Activated T-helper 17 cell treated with anti-CD3 and anti-CD28 coated beads, Interleukin-2, amount 50 U/mL, for 72 hours (primary cell): ENCODE results near the gene FAM107B. TPM values are rescaled to one million over a fixed set of nuclear protein-coding genes. Genes with fewer than 3 reads are reported as not detected.
"Not testable (repeated sequence)": the region's sequence is repeated elsewhere in the genome, so short reads cannot be mapped to it uniquely, and the experiment has no call there.

Experiments used
- ATAC-seq: fragments of 150-1000 bp; cut with Tn5 transposase; replicated peaks from 2 replicates; pipeline ENCODE4 v1.10.0; 2021; ENCODE audit warnings: mild to moderate bottlenecking, moderate library complexity
- H3K27ac Mint-ChIP-seq: one replicate; pipeline ENCODE4 v1.8.0; 2022; ENCODE audit warnings: mixed read lengths
- H3K27me3 Mint-ChIP-seq: one replicate; pipeline ENCODE4 v1.8.0; 2022; ENCODE audit warnings: mixed read lengths
- H3K36me3 Mint-ChIP-seq: one replicate; pipeline ENCODE4 v1.8.0; 2022; ENCODE audit warnings: low read depth, mild to moderate bottlenecking, mixed read lengths
- H3K4me1 Mint-ChIP-seq: one replicate; pipeline ENCODE4 v1.8.0; 2022; ENCODE audit warnings: mixed read lengths
- H3K4me3 Mint-ChIP-seq: one replicate; pipeline ENCODE4 v1.8.0; 2022; ENCODE audit warnings: mild to moderate bottlenecking, mixed read lengths
- H3K9me3 Mint-ChIP-seq: one replicate; pipeline ENCODE4 v1.8.0; 2022; ENCODE audit warnings: mixed read lengths
- total RNA-seq, 2 donors: library from RNA; stranded (reverse); gene quantifications; one replicate each; pipeline ENCODE4 v1.2.3, GENCODE V29; 2022

The FAM107B gene
- total RNA-seq, 2 donors from 2014 or later, result 143 to 188 TPM

DNA sequence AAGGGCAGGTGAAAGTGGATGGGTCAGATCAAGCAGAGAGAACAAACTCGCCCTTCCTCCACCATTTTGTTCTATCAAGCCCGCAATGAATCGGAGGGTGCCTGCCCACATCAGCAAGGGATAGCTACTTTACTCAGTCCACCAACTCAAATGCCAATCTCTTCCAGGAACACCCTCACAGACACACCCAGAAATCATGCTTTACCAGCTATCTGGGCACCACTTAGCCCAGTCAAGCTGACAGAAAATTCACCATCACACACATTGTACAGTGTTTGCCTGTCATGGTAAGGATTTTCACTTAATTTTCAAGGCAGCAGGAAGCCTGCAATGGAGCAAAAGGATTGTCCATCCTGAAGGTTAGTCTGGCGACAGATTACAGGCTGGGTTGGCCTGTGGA, 75.2 kb downstream of the FAM107B start:
- Mint-ChIP-seq H3K4me1 (no peaks in the 10 kb centered on the region), H3K27ac (no peak overlapping the region)

DNA sequence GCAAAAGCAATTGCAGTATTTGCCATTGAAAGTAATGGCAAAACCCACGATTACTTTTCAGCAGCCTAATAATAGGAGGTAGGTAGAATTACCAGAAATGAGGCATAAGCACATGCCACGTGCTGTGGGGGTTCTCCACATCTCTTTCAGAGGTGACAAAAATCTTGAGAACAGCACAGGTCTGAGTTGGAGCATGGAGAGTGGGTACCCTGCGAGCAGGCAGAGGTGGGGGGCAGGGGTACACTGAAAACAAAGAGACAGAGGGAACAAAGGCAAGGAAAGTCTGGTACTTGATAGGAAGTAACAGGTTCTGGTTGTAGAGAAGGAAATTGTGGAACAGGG, 75.9 kb downstream of the FAM107B start:
- no peak for ATAC-seq
- no peaks in the 10 kb centered on the region for H3K27me3 Mint-ChIP-seq
- no peaks in the 10 kb centered on the region for H3K36me3 Mint-ChIP-seq
- H3K4me1 Mint-ChIP-seq, result no peaks in the 10 kb centered on the region
- no peaks in the 10 kb centered on the region for H3K9me3 Mint-ChIP-seq
- no peak overlapping the region for H3K27ac Mint-ChIP-seq
- H3K4me3 Mint-ChIP-seq, result no peak overlapping the region

More for the DNA sequence above, 75.2 kb downstream of the FAM107B start:
- H3K27me3 Mint-ChIP-seq, result no peaks in the 10 kb centered on the region
- no peak overlapping the region for H3K4me3 Mint-ChIP-seq
- no peak for ATAC-seq
- H3K9me3 Mint-ChIP-seq, result no peaks in the 10 kb centered on the region
- no peaks in the 10 kb centered on the region for H3K36me3 Mint-ChIP-seq

GRCh38 chr10:14698111-14698828, 76.4 kb downstream of the FAM107B start:
- Mint-ChIP-seq H3K27ac (no peak overlapping the region), H3K4me1 (no peaks in the 10 kb centered on the region), H3K36me3 (no peaks in the 10 kb centered on the region), H3K27me3 (no peaks in the 10 kb centered on the region), H3K4me3 (no peak overlapping the region), H3K9me3 (no peaks in the 10 kb centered on the region)
- ATAC-seq, result no peak

DNA sequence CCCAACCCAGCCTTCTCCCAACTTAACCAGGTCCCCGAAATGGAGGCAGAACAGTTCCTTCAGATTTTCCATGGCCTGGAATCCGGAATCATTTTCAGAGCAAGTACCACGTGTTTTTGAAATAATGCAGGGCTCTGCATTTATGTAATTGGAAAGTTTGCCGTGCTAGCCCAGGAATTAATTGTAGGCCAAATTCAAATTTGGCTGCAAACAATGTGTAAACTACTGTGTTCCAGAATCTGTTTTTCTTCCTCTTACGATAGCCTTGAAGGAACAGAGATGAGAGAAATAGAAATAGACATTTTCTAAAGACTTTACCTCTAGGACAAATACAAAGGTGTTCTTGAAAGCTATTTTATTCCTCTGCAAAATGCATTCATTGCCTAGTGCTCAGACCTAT, 77.4 kb downstream of the FAM107B start:
- H3K4me3 Mint-ChIP-seq, result no peak overlapping the region
- peaks cover 6% of the 10 kb centered on the region for H3K4me1 Mint-ChIP-seq
- no peaks in the 10 kb centered on the region for H3K9me3 Mint-ChIP-seq
- no peaks in the 10 kb centered on the region for H3K27me3 Mint-ChIP-seq
- no peaks in the 10 kb centered on the region for H3K36me3 Mint-ChIP-seq
- no peak overlapping the region for H3K27ac Mint-ChIP-seq
- no peak for ATAC-seq

GRCh38 chr10:14696821-14697220, 77.9 kb downstream of the FAM107B start:
- H3K4me3 Mint-ChIP-seq, result no peak overlapping the region
- no peaks in the 10 kb centered on the region for H3K9me3 Mint-ChIP-seq
- no peak overlapping the region for H3K27ac Mint-ChIP-seq
- peaks cover 10% of the 10 kb centered on the region for H3K4me1 Mint-ChIP-seq
- no peaks in the 10 kb centered on the region for H3K27me3 Mint-ChIP-seq
- H3K36me3 Mint-ChIP-seq, result no peaks in the 10 kb centered on the region
- ATAC-seq, result no peak

DNA sequence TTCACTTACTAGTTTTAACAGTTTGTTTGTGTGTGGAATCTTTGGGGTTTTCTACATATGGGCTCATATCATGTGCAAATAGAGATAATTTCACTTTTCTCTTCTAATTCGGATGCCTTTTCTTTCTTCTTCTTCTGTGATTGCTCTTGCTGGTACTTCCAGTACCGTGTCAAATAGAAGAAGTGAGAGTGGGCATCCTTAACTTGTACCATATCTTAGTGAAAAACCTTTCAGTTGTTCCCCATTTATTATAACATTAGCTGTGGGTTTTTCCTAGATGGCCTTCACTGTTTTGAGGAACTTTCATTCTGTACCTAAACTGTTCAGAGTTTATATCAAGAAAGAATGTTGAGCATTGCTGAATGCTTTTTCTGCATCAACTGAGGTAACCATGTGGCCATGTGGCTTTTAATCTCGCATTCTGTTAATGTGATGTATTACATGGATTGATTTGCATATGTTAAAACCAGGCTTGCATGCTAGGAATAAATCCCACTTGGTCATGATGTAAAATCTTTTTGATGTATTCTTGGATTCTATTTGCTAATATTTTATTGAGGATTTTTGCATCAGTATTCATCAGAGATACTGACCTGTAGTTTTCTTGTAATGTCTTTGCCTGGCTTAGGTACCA, 78.7 kb downstream of the FAM107B start:
- Mint-ChIP-seq H3K27me3 (no peaks in the 10 kb centered on the region), H3K9me3 (no peaks in the 10 kb centered on the region), H3K4me3 (no peak overlapping the region), H3K27ac (no peak overlapping the region), H3K4me1 (peaks cover 10% of the 10 kb centered on the region), H3K36me3 (no peaks in the 10 kb centered on the region)
- ATAC-seq, result no peak

GRCh38 chr10:14693891-14694290, 80.8 kb downstream of the FAM107B start:
- Mint-ChIP-seq H3K27me3 (no peaks in the 10 kb centered on the region), H3K36me3 (no peaks in the 10 kb centered on the region)

DNA sequence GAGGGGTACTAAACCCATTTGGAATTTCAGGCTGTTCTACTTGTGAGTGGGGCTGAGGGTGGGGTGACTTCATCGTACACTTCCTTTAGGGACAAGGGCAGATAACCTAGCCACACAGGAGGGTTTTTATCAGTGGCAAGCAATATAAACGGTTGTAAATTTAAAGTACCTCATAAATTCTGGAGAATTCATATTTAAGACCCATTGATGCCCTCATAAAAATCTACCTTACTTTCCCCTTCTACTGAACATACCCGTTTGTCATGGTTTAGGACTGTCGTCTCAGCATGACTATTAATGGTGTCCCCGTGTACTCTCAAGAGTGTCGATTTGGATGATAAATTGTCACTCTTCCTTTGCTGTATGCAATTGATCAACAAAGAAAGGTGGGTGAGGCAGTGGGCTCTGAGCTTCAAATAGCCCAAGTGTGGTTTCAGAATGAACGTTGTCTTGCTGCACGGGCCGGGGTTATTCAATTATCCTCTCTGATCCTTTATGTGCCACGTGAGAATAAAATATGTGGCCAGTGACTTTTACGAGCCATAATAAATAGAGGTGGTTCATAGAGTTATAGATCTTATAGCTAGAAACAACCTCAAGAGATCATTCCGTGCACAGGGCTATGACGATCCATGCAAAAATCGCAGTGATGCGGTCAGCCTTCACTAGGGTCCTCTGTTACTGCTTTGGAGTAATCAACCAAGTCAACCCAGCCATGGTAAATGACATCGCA, 82.2 kb downstream of the FAM107B start:
- no peaks in the 10 kb centered on the region for H3K27me3 Mint-ChIP-seq
- no peak overlapping the region for H3K27ac Mint-ChIP-seq
- H3K4me3 Mint-ChIP-seq, result no peak overlapping the region
- no peaks in the 10 kb centered on the region for H3K36me3 Mint-ChIP-seq
- H3K4me1 Mint-ChIP-seq, result peaks cover 17% of the 10 kb centered on the region
- H3K9me3 Mint-ChIP-seq, result no peaks in the 10 kb centered on the region
- peak; percentile 81 for ATAC-seq

More at GRCh38 chr10:14693891-14694290, 80.8 kb downstream of the FAM107B start:
- ATAC-seq, result no peak
- Mint-ChIP-seq H3K9me3 (no peaks in the 10 kb centered on the region), H3K27ac (no peak overlapping the region), H3K4me3 (no peak overlapping the region), H3K4me1 (peaks cover 11% of the 10 kb centered on the region)

- peaks cover 17% of the 10 kb centered on the region for H3K4me1 Mint-ChIP-seq
- no peak for ATAC-seq
- no peaks in the 10 kb centered on the region for H3K27me3 Mint-ChIP-seq
- no peak overlapping the region for H3K27ac Mint-ChIP-seq
- no peak overlapping the region for H3K4me3 Mint-ChIP-seq
- H3K9me3 Mint-ChIP-seq, result no peaks in the 10 kb centered on the region
- H3K36me3 Mint-ChIP-seq, result no peaks in the 10 kb centered on the region
Measured at GRCh38 chr10:14691359-14691758, 83.3 kb downstream of the FAM107B start.

DNA sequence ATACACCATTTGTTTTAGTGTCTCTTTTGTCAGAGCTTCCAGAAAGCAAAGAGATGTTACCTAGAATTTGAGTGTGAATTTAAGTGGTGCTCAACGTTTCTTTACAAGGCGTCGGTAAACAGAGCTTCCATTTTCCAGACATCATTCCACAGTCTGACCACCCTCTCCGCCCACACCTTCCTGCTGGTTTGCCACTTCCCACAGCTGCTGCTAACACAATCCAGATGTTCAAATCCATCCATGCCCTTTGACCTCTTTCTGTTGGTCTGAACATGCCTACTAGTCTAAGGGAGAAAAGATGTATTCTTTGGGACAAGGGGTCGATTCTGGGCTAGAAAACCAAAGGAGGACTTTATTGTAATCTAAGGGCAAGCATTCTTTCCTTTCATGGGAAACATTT, 86.1 kb downstream of the FAM107B start:
- ATAC-seq, result no peak
- H3K9me3 Mint-ChIP-seq, result no peaks in the 10 kb centered on the region
- peaks cover 17% of the 10 kb centered on the region for H3K4me1 Mint-ChIP-seq
- H3K27ac Mint-ChIP-seq, result no peak overlapping the region
- H3K4me3 Mint-ChIP-seq, result no peak overlapping the region
- no peaks in the 10 kb centered on the region for H3K36me3 Mint-ChIP-seq
- H3K27me3 Mint-ChIP-seq, result no peaks in the 10 kb centered on the region

GRCh38 chr10:14688189-14688588, 86.5 kb downstream of the FAM107B start:
- not testable (repeated sequence) for H3K36me3 Mint-ChIP-seq, H3K27ac Mint-ChIP-seq, H3K4me3 Mint-ChIP-seq, H3K9me3 Mint-ChIP-seq, ATAC-seq, H3K27me3 Mint-ChIP-seq
- peaks cover 17% of the 10 kb centered on the region for H3K4me1 Mint-ChIP-seq

DNA sequence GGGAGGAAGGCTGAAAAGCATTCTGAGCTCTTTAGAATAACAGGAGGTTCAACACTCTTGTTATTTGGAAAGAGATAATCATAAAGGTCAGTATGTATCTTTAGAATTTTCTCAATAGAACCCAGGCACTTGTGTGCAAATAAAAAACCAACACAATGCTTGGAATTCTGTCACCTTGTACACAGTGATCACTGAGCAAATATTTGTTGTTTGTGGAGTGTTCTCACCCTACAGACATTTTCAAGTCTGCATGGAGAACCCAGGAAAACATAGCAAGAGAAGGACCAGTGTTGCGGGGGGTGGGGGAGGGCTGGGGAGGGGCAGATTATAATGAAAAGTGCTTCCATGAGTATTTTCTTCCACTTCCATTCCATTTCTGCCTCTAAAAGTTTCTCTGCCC, 87.4 kb downstream of the FAM107B start:
- ATAC-seq, result no peak
- Mint-ChIP-seq H3K36me3 (no peaks in the 10 kb centered on the region), H3K27me3 (no peaks in the 10 kb centered on the region), H3K4me1 (peaks cover 12% of the 10 kb centered on the region), H3K27ac (no peak overlapping the region), H3K9me3 (no peaks in the 10 kb centered on the region), H3K4me3 (no peak overlapping the region)

DNA sequence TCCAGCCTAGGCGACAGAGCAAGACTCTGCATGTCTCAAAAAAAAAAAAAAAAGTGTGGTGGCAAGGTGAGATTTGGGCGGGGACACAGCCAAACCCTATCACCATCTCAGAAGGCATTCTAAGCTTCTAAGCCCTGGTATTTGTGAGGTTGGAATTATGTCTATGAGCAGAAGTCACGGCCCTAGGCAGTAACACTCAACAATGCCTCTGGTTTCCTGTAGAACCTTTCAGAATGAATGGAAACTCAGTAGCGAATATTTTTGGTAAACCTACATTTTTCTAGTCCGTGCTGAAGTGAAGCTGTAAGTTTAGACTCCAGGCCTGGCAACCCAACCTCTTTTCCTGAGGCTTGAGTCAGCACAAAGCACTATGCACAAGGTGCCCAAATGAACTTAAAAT, 88.3 kb downstream of the FAM107B start:
- ATAC-seq, result peak; percentile 75
- no peak overlapping the region for H3K27ac Mint-ChIP-seq

GRCh38 chr10:14684354-14684753, 90.3 kb downstream of the FAM107B start:
- H3K4me1 Mint-ChIP-seq, result peaks cover 6% of the 10 kb centered on the region
- no peak overlapping the region for H3K4me3 Mint-ChIP-seq
- no peaks in the 10 kb centered on the region for H3K9me3 Mint-ChIP-seq
- no peaks in the 10 kb centered on the region for H3K36me3 Mint-ChIP-seq
- no peak for ATAC-seq
- H3K27ac Mint-ChIP-seq, result no peak overlapping the region
- no peaks in the 10 kb centered on the region for H3K27me3 Mint-ChIP-seq

More for the DNA sequence above, 88.3 kb downstream of the FAM107B start:
- Mint-ChIP-seq H3K27me3 (no peaks in the 10 kb centered on the region), H3K36me3 (no peaks in the 10 kb centered on the region), H3K9me3 (no peaks in the 10 kb centered on the region), H3K4me1 (peaks cover 6% of the 10 kb centered on the region), H3K4me3 (no peak overlapping the region)

GRCh38 chr10:14683256-14683655, 91.4 kb downstream of the FAM107B start:
- H3K36me3 Mint-ChIP-seq, result no peaks in the 10 kb centered on the region
- no peaks in the 10 kb centered on the region for H3K9me3 Mint-ChIP-seq
- no peak for ATAC-seq
- no peaks in the 10 kb centered on the region for H3K27me3 Mint-ChIP-seq
- H3K4me1 Mint-ChIP-seq, result no peaks in the 10 kb centered on the region
- H3K4me3 Mint-ChIP-seq, result no peak overlapping the region
- H3K27ac Mint-ChIP-seq, result no peak overlapping the region
